Uterus (tissue), 2 donors: ENCODE measurements around the gene CAMSAP2.

Experiments used
- CTCF ChIP-seq, 4 experiments: fragments of 200-600 bp in 2 of 4; fragments of 450-650 bp in 2 of 4; sonication (generic) in 2 of 4; IDR thresholded peaks; one replicate each; pipeline ENCODE4 v1.5.1; 2016 to 2019; ENCODE audit warnings: antibody characterized with exemption in 4 of 4, mild to moderate bottlenecking in 2 of 4, moderate library complexity in 1 of 4
- POLR2A ChIP-seq, 2 donors: fragments of 450-650 bp; IDR thresholded peaks; one replicate each; pipeline ENCODE4 v1.6.1; 2016; ENCODE audit warnings: antibody characterized with exemption in 2 of 2, mild to moderate bottlenecking in 1 of 2, moderate library complexity in 1 of 2

GRCh38 chr1:200805719-200806118 lies 67.0 kb downstream of the CAMSAP2 start:
- TF ChIP-seq CTCF (IDR thresholded peaks at IDR 0.05) (no peak), POLR2A (IDR thresholded peaks at IDR 0.05) (no peak)
